Activated CD4-positive, CD25-positive, alpha-beta regulatory T cell treated with anti-CD3 and anti-CD28 coated beads, Interleukin-2, amount 50 U/mL, for 16 hours (primary cell): ENCODE data around the gene NIPAL3.
A peak's percentile ranks its signal among the peaks of the same experiment; 100 is the strongest.

Source experiments
- DNase-seq: peaks from one replicate; pipeline ENCODE4 v3.0.0-alpha.2; 2020; ENCODE audit warnings: low read depth, low spot score

The NIPAL3 gene

DNA sequence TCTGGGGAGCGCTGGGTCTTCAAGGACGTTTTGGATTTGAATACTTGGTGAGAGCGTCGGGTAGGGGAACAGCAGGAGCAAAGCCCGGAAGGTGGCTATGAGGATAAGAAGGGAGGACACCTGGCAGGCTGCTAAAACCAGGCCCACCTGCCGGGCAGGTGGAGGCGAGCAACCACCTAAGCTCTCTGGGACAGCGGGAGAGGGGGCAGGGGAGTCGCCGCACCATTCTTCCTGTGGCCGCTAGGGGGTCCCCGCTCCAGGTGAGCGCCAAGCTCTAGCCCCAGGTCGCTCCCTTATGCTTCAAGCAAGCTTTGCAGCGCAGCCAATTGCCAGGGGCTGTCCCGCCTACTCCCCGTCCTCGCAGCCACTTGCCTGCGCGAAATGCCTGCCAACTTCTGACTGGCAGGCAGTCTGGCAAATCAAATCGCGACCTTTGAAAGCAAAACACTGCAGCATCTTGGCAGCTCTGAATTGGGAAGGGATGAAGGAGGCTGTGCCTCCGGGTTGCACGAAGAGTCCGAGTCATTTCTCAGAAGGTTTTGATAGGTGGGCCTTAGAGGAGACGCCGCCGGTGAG is at the start of gene NIPAL3:
Gene NIPAL3, plus strand, starts transcription at position 469 of the 576 bp plus-strand sequence. CDS start 3,746 bp downstream, outside the sequence.
- DNase-seq, result peak; percentile 95

- no peak for DNase-seq
Observed at GRCh38 chr1:24366707-24367106, 48.9 kb upstream of the NIPAL3 start.

GRCh38 chr1:24369199-24369598 is 46.4 kb upstream of the NIPAL3 start:
- DNase-seq, result no peak

GRCh38 chr1:24369801-24370200 is 45.8 kb upstream of the NIPAL3 start:
- no peak for DNase-seq

GRCh38 chr1:24373044-24373443 is 42.6 kb upstream of the NIPAL3 start:
- DNase-seq, result no peak

DNA sequence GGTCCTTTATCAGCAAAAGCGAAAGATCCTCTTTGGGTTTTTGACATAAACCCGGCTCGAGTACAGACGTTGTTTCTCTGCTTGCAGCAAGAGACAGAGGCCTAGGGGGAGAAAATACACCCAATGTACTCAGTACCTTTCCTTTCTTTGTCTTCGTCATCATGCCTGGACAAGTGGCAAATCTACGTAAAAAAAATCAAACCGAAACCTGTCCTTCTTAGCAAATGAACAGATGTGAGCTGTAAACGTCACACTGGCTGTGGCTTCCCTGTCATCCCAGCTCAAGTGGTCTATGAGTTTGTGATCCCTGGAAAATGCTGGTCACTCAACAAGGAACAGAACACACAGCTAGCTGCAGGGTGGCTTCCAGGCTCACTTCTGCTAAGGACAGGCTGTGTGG is 41.9 kb upstream of the NIPAL3 start:
- DNase-seq, result no peak

GRCh38 chr1:24374891-24375786 is 40.5 kb upstream of the NIPAL3 start:
- DNase-seq, result no peak

DNA sequence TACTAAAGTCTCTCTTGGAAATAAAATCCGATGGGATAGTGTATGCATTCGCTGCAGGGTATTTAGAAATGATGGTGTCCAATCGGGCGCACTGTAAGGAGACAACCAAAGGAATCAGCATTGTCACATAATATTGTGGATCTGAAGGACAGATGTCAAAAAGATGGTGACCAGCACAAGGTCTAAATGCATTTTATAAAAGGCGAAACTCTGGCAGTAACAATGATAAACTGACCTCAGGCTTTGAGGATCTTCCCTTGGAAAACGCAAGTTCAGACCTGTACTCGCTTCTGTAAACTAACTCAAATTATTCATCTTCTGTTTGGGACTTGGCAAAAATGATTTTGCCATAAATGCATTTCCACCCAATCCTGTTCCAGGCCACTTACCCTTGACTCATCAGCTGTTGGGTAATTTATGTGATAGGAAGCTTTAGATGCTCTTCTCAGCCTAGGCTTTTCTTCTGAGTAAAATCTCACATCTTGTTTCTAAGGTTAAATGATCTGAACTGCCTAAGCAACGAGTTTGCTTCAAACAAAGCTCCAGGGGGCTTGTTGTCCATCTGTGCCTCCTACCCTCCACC is 35.8 kb upstream of the NIPAL3 start:
- no peak for DNase-seq

DNA sequence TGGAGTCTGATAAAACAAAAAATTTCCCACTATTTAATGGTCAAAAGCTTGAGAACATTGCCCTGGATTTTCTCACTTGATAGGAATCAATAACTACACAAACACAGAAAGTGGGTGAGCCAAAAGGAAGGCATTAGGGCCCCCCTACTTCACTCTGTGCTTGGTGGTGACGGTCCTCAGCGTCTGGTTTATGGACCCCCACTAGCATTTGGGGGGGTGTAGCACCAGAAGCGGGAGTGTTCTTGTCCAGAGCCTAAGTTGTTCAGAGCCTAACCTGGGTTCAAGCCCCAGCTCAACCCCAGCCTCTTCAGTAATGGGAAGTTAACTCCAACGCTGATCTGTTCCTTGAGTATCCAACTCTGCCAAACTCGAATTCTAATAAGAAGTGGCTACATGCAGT is 35.1 kb upstream of the NIPAL3 start:
- no peak for DNase-seq

GRCh38 chr1:24381256-24381655 is 34.3 kb upstream of the NIPAL3 start:
- no peak for DNase-seq

- DNase-seq, result no peak
Observed at GRCh38 chr1:24382165-24382577, 33.4 kb upstream of the NIPAL3 start.

- DNase-seq, result no peak
Observed at GRCh38 chr1:24383381-24383940, 32.1 kb upstream of the NIPAL3 start.

GRCh38 chr1:24384251-24385090 is 31.1 kb upstream of the NIPAL3 start:
- no peak for DNase-seq

DNA sequence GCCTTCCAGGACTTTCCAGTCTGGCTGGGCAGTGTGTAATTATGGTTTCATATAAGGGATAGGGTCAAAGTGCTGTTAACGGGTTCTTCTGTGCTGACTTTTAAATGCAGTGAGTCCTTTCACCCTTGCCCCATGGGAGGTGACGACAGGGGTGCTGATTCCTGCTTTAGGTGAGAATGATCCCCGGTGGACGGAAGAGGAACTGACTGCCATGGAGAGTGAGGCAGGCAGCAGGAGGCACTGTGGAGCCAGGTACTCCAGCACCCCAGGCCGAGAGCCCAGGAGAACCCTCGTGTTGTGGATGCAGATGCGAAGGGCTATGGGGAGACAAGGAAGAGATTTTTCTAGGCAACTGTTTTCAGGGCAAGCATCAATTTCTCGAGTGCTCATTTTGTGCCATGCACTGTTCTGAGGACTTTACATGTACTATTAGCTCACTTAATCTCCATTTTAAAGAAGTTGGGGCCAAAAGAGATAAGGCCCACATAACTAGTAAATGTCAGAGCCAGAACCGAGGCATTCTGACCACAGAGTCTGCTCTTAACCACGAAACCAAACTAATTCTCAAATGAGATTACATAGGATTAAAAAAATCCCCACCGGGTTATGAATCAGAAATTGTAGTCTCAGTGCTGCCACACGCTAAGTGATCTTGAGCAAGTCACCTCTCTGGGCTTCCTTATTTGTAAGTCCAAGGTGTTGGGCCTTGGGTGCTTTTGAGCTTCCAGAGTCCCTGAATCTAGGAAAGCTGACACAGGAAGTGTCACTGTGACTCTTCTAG is 30.3 kb upstream of the NIPAL3 start:
- DNase-seq, result no peak

GRCh38 chr1:24386241-24386640 is 29.4 kb upstream of the NIPAL3 start:
- DNase-seq, result no peak

DNA sequence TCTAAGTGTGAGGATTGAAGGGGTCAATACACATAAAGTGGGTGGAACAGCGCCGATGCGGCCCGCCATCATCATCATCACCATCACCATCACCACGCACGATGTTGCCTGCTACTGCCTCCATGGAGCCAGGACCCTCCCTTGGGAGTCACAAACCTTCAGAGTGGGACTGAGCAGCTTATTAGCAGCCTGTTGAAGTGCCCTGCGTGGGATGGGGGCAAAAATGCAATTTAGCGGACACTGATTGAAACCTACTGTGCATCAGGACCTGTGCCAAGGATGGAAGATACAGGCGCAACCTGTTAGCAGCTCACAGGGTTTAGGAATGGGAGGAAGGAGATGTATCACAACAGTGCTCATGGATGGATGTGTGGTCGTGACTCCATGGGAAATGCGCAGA is 28.7 kb upstream of the NIPAL3 start:
- no peak for DNase-seq

GRCh38 chr1:24387636-24388175 is 27.9 kb upstream of the NIPAL3 start:
- no peak for DNase-seq

DNA sequence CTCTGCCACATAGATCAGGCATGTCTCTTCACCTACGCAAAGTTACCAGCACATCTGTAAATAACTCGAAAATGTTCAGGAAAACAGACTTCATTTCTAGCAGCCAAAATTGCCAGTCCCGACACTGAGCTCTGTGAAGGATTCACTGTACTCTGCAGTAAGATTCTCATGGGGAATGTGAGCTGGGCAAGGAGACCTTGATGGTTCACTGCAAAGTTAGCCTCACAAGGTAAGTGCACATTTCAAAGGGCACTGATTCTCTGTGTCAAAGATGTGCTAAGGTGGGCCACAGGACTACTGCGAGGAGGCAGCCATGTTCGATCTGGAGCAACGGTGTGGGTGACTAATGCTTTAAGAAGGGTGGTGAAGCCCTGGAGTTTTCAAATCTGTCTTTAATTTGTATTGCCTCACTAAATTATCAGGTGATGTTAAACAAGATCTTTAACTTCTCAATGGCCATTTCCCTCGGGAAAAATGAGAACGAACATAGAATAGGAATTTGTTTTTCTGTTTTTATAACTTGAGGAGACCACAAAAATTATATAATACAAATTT is 27.2 kb upstream of the NIPAL3 start:
- DNase-seq, result no peak

GRCh38 chr1:24389231-24389678 is 26.3 kb upstream of the NIPAL3 start:
- no peak for DNase-seq
